Gastroesophageal sphincter (tissue), 4 donors: ENCODE data around the gene FUT2. TPM values are rescaled to one million over a fixed set of nuclear protein-coding genes. Genes with fewer than 3 reads are reported as not detected.

Experiments used
- ATAC-seq: fragments of 150-250 bp; one replicate; pipeline ENCODE4 v1.9.1; 2016; ENCODE audit warnings: mild to moderate bottlenecking, moderate library complexity
- H3K27ac ChIP-seq, 4 donors: fragments of 200-600 bp; sonication (generic) in 3 of 4; 1 replicate in 3 of 4; 2 replicates in 1 of 4; pipeline ENCODE4 v1.5.1; 2016 to 2019
- H3K27me3 ChIP-seq: fragments of 200-600 bp; sonication (generic); one replicate; pipeline ENCODE4 v1.5.1; 2019
- H3K36me3 ChIP-seq, 2 donors: fragments of 200-600 bp; sonication (generic); one replicate each; pipeline ENCODE4 v1.5.1; 2019; ENCODE audit warnings: control low read depth in 1 of 2
- H3K4me1 ChIP-seq, 3 donors: fragments of 200-600 bp; sonication (generic); 1 replicate in 2 of 3; 2 replicates in 1 of 3; pipeline ENCODE4 v1.5.1; 2016 to 2019; ENCODE audit warnings: control low read depth in 2 of 3
- H3K4me3 ChIP-seq, 2 donors: fragments of 200-600 bp; sonication (generic); one replicate each; pipeline ENCODE4 v1.5.1; 2019; ENCODE audit warnings: mild to moderate bottlenecking in 1 of 2, moderate library complexity in 1 of 2
- H3K9me3 ChIP-seq, 3 donors: fragments of 200-600 bp; sonication (generic); one replicate each; pipeline ENCODE4 v1.5.1; 2017 to 2019; ENCODE audit warnings: control low read depth in 2 of 3
- EP300 ChIP-seq: sonication (generic); formaldehyde crosslinking; IDR thresholded peaks from one replicate; pipeline ENCODE4 v1.6.1; 2017; ENCODE audit warnings: antibody characterized with exemption, mild to moderate bottlenecking
- POLR2A ChIP-seq, 2 donors: fragments of 450-650 bp; IDR thresholded peaks; one replicate each; pipeline ENCODE4 v1.6.1; 2017; ENCODE audit warnings: antibody characterized with exemption in 2 of 2, mild to moderate bottlenecking in 2 of 2, moderate library complexity in 1 of 2
- POLR2AphosphoS5 ChIP-seq: sonication (generic); formaldehyde crosslinking; IDR thresholded peaks from one replicate; pipeline ENCODE4 v1.6.1; 2017; ENCODE audit warnings: antibody characterized with exemption
- WGBS, 2 donors: methylation state at CpG; one replicate each; pipeline ENCODE4 v1.1.5; 2018; ENCODE audit warnings: low coverage in 1 of 2; 5-methylcytosine and 5-hydroxymethylcytosine counted together
- total RNA-seq, 4 donors: library from RNA; depleted of rRNA; stranded (reverse); fragments of >200 nt; gene quantifications; one replicate each; pipeline ENCODE4 v1.1.0, GENCODE V29; 2016
- TF ChIP-seq, protein P1 (sequence below), 4 experiments: fragments of 200-600 bp in 2 of 4; fragments of 450-650 bp in 2 of 4; sonication (generic) in 1 of 4; IDR thresholded peaks; one replicate each; pipeline ENCODE4 v1.5.1; 2017 to 2019; ENCODE audit warnings: antibody characterized with exemption in 4 of 4, mild to moderate bottlenecking in 2 of 4, moderate library complexity in 2 of 4

FUT2 gene
- total RNA-seq: 1 to 10 TPM in 1 of 4 donors, not detected in 3; 3.4 TPM

DNA sequence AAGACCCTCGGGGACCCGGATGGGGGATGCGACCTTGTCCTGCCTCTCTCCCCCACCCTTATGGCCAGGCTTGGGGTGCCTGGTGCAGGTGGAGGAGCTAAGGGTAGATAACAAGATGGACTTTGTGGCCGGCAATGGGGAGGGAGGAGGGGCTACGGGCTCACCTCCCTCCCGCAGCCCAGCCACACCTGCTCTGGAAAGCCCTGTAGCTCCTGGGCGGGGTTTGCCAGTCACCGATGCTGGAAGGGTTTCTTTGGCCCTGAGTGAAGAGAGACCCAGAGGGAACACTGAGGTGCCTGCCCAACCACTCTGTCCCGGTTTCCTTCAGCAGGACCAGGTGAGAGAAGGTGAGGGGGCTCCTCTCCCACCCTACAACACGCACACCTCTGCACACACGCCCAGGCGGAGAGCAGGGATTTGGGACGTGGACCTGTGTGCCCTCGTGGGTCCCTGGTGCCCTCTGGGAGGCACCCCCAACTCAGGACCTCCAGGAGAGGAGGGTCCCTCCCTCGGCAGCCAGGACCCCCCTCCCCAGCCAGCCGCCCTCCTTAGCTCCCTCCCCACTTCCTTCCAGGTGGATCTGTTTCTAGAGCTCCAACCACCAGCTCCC, at the start of gene FUT2:
FUT2 (plus strand) TSS at position 229 of the 610 bp plus-strand sequence. CDS start 6,986 bp downstream, outside the sequence.
- 40% methylated on average over 7 of the region's 16 CpGs; no CpG with 5 or more reads in 1 of the 2 donors for WGBS, 2 donors
- H3K27me3 ChIP-seq: peaks cover 27% of the 10 kb centered on the region
- H3K36me3 ChIP-seq: peaks cover 0 to 2% of the 10 kb centered on the region in 2 donors
- peaks cover 0 to 15% (median 0%) of the 10 kb centered on the region in 3 donors for H3K4me1 ChIP-seq
- H3K9me3 ChIP-seq: no peaks in the 10 kb centered on the region
- ATAC-seq: no peak
- peak within 1 kb of the TSS in 1 of 2 donors; percentile 21 for H3K4me3 ChIP-seq
- no peak within 1 kb of the TSS for H3K27ac ChIP-seq
- TF ChIP-seq, protein P1, sequence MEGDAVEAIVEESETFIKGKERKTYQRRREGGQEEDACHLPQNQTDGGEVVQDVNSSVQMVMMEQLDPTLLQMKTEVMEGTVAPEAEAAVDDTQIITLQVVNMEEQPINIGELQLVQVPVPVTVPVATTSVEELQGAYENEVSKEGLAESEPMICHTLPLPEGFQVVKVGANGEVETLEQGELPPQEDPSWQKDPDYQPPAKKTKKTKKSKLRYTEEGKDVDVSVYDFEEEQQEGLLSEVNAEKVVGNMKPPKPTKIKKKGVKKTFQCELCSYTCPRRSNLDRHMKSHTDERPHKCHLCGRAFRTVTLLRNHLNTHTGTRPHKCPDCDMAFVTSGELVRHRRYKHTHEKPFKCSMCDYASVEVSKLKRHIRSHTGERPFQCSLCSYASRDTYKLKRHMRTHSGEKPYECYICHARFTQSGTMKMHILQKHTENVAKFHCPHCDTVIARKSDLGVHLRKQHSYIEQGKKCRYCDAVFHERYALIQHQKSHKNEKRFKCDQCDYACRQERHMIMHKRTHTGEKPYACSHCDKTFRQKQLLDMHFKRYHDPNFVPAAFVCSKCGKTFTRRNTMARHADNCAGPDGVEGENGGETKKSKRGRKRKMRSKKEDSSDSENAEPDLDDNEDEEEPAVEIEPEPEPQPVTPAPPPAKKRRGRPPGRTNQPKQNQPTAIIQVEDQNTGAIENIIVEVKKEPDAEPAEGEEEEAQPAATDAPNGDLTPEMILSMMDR (IDR thresholded peaks at IDR 0.05): no peak
- TF ChIP-seq POLR2AphosphoS5: no peak
- TF ChIP-seq POLR2A (IDR thresholded peaks at IDR 0.05): no peak
- no peak for TF ChIP-seq EP300

DNA sequence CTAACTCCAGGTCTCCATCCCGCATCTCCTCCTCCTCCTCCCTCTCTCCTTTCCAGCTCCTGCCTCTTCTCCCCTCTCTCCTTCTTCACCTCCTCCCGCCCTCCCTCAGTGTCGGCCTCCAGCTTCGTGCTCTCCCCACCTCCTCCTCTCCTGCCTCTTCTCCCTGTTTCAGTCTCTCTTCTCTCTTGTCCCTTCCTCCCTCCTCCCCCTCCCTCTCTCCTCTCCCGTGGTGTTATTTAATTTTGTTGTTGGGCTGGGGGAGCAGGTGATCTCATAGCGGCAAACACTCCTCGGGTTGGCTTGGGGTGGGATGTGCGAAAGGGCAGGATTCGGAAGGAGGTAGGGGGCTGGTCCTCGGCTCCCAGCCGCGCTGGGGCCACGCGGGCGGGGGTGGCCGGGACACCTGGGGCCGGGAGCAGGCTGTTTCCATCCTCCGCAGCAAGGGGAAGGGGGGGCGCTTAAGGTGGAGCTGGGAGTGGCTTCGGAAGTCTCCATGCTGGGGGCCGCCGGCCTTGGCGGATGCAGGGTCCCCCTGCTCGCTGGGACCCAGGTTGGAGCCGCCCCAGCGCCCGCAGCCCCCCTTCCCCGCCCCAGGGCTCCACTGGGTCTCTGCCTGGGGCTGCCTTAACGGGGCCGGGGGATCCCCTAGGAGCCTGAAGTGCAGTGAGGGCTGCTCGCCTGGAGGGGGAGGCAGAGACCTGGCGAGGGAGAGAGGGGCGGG, 49.6 kb upstream of the FUT2 start, which contains the start of gene CA11:
CA11 (minus strand) TSS at position 187 of the 721 bp plus-strand sequence. CDS start 555 bp downstream, outside the sequence.
- Histone ChIP-seq H3K27me3 (no peaks in the 10 kb centered on the region), H3K27ac (peak within 1 kb of the TSS; percentile 87 to 94 (median 91)), H3K9me3 (no peaks in the 10 kb centered on the region), H3K4me3 (peak within 1 kb of the TSS; percentile 59 to 80), H3K36me3 (no peaks in the 10 kb centered on the region), H3K4me1 (peaks cover 0 to 34% (median 16%) of the 10 kb centered on the region in 3 donors)
- peak; percentile 93 for ATAC-seq
- 0% methylated on average over 6 to 7 of the region's 33 CpGs for WGBS, 2 donors
- TF ChIP-seq, protein P1 (IDR thresholded peaks at IDR 0.05): peak in 3 of 4 experiments; percentile 88 to 99 (median 88)
- TF ChIP-seq POLR2A (IDR thresholded peaks at IDR 0.05) (peak in 1 of 2 donors; percentile 37), POLR2AphosphoS5 (no peak)

DNA sequence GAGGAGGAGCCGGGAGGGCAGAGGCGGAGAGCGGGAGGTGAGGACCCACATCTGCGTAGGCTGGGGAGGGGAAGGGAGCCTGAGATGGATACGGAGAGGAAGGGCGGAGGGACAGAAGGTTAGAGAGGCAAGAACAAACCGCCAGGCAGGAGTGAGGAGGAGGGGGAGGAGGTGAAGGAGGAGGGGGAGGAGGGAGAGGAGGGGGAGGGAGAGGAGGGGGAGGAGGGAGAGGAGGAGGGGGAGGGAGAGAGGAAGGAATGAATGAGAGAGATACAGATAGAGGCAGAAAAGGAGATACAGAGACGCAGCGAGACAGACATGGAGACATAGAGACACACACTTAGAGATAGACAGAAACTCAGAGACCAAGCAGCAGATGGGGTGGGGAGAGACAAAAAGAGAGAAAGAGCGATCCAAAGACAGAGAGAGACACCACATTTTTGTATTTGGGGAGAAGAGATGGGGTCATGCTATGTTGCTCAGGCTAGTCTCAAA, 49.0 kb upstream of the FUT2 start:
- Histone ChIP-seq H3K4me3 (peak overlapping the region; percentile 59 to 80), H3K27ac (peak overlapping the region in 3 of 4 donors; percentile 89 to 94 (median 93)), H3K27me3 (no peaks in the 10 kb centered on the region), H3K4me1 (peaks cover 0 to 34% (median 16%) of the 10 kb centered on the region in 3 donors), H3K36me3 (no peaks in the 10 kb centered on the region), H3K9me3 (no peaks in the 10 kb centered on the region)
- ATAC-seq: no peak
- TF ChIP-seq, protein P1 (IDR thresholded peaks at IDR 0.05): no peak
- TF ChIP-seq POLR2AphosphoS5 (no peak), POLR2A (IDR thresholded peaks at IDR 0.05) (no peak), EP300 (no peak)
- WGBS, 2 donors: 16 to 18% methylated on average over 2 to 6 of the region's 10 CpGs

DNA sequence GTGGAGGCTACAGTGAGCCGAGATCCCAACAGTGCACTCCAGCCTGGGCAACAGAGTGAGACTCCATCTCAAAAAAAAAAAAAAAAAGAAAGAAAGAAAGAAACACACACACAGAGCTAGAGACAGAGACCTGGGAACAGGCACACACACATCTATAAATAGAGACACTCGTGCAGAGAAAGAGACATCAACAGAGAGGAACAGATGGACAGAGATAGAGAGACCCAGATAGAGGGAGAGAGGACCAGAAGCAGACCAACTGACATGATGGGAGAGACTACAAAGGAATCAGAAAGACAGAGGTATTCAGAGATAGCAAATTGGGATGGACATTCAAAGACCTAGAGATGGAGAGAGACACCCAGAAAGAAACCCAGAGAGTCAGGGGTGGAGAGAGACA, 47.6 kb upstream of the FUT2 start:
- no peaks in the 10 kb centered on the region for H3K27me3 ChIP-seq

More for the DNA sequence above, 47.6 kb upstream of the FUT2 start:
- Histone ChIP-seq H3K27ac (no peak overlapping the region), H3K4me1 (peaks cover 0 to 34% (median 16%) of the 10 kb centered on the region in 3 donors), H3K4me3 (no peak overlapping the region), H3K9me3 (no peaks in the 10 kb centered on the region), H3K36me3 (no peaks in the 10 kb centered on the region)
- no peak for TF ChIP-seq POLR2AphosphoS5
- TF ChIP-seq POLR2A (IDR thresholded peaks at IDR 0.05): no peak
- TF ChIP-seq, protein P1 (IDR thresholded peaks at IDR 0.05): no peak
- no peak for TF ChIP-seq EP300
- 33 to 40% methylated on average over 1 of the region's 2 CpGs for WGBS, 2 donors
- ATAC-seq: no peak
